AG09309 (cell line): ENCODE measurements around the gene HINT3.
"Not testable (repeated sequence)": the region's sequence is repeated elsewhere in the genome, so short reads cannot be mapped to it uniquely, and the experiment has no call there.

Experiments
- DNase-seq: peaks from one replicate; pipeline ENCODE4 v3.0.0-alpha.2; 2010; ENCODE audit warnings: low read depth
- H3K4me3 ChIP-seq: 2 replicates; pipeline ENCODE4 v1.5.1; 2011; ENCODE audit warnings: mild to moderate bottlenecking, low read depth, low read length, moderate library complexity; ENCODE audit not compliant: control insufficient read depth
- TF ChIP-seq, protein P1 (sequence below): IDR thresholded peaks from 2 replicates; pipeline ENCODE4 v1.5.1; 2011; ENCODE audit warnings: mild to moderate bottlenecking, low read depth, low read length, inconsistent platforms; ENCODE audit not compliant: insufficient read depth, control insufficient read depth; ENCODE audit errors: missing control alignments

The HINT3 gene

DNA sequence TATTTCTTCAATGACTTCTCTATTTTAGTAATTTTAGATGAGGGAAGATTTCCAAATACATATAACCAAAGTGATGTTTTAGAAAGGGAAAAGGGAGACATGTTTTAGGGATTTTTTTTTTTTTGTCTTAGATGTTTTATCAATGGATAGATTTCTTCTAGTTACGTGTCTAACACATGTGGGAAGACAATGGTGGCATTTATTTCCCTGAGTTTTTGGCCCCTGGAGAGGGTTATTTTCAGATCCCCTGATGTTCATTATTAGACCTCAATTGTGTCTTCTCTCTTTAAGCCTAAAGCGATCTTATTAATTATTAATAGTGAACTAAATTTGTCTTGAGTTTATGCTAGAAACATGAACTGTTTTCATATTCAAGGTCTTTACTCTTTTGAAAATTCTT is 60.0 kb downstream of the HINT3 start:
- H3K4me3 ChIP-seq: no peak overlapping the region
- TF ChIP-seq, protein P1, sequence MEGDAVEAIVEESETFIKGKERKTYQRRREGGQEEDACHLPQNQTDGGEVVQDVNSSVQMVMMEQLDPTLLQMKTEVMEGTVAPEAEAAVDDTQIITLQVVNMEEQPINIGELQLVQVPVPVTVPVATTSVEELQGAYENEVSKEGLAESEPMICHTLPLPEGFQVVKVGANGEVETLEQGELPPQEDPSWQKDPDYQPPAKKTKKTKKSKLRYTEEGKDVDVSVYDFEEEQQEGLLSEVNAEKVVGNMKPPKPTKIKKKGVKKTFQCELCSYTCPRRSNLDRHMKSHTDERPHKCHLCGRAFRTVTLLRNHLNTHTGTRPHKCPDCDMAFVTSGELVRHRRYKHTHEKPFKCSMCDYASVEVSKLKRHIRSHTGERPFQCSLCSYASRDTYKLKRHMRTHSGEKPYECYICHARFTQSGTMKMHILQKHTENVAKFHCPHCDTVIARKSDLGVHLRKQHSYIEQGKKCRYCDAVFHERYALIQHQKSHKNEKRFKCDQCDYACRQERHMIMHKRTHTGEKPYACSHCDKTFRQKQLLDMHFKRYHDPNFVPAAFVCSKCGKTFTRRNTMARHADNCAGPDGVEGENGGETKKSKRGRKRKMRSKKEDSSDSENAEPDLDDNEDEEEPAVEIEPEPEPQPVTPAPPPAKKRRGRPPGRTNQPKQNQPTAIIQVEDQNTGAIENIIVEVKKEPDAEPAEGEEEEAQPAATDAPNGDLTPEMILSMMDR: no peak
- DNase-seq: no peak

DNA sequence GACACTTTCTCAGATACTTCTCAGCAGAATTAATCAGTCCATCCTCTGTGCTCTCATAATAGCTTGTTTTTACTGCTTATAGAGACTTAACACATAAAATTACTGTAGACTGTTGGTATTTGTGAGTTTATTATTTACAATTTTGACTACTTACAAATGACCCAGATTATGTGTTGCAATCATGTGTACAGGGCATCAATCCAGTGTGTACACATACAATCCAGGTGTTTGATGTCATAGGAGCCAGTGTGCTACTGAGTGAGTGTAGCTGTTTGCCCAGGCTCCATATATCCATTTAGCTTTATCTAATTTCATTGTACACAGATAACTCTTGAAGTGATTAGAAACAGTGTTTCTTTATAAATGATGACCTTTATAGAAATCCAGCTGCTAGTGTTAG is 61.1 kb downstream of the HINT3 start:
- DNase-seq: no peak
- TF ChIP-seq, protein P1: no peak
- no peak overlapping the region for H3K4me3 ChIP-seq

GRCh38 chr6:126020305-126021050 is 63.9 kb downstream of the HINT3 start:
- DNase-seq: no peak
- H3K4me3 ChIP-seq: no peak overlapping the region
- TF ChIP-seq, protein P1: no peak

- DNase-seq, H3K4me3 ChIP-seq: not testable (repeated sequence)
These were observed 66.9 kb downstream of the HINT3 start for GRCh38 chr6:126023474-126023873.

- TF ChIP-seq, protein P1: no peak
- no peak overlapping the region for H3K4me3 ChIP-seq
- no peak for DNase-seq
These were observed 69.4 kb downstream of the HINT3 start for GRCh38 chr6:126026001-126026400.

- no peak for DNase-seq
- TF ChIP-seq, protein P1: no peak
- no peak overlapping the region for H3K4me3 ChIP-seq
These were observed 71.0 kb downstream of the HINT3 start for GRCh38 chr6:126027601-126028000.
